Esophagus squamous epithelium (tissue), 4 donors: ENCODE results near the gene OGFR.

ENCODE experiments used
- POLR2A ChIP-seq, 4 donors: fragments of 450-650 bp; IDR thresholded peaks; one replicate each; pipeline ENCODE4 v1.6.1; 2017; ENCODE audit warnings: antibody characterized with exemption in 4 of 4, mild to moderate bottlenecking in 4 of 4, moderate library complexity in 3 of 4
- TF ChIP-seq, protein P1 (sequence below), 6 experiments: fragments of 450-650 bp in 4 of 6; fragments of 200-600 bp in 2 of 6; sonication (generic) in 2 of 6; IDR thresholded peaks; one replicate each; pipeline ENCODE4 v1.5.1; 2016 to 2019; ENCODE audit warnings: antibody characterized with exemption in 6 of 6, mild to moderate bottlenecking in 4 of 6, moderate library complexity in 4 of 6

DNA sequence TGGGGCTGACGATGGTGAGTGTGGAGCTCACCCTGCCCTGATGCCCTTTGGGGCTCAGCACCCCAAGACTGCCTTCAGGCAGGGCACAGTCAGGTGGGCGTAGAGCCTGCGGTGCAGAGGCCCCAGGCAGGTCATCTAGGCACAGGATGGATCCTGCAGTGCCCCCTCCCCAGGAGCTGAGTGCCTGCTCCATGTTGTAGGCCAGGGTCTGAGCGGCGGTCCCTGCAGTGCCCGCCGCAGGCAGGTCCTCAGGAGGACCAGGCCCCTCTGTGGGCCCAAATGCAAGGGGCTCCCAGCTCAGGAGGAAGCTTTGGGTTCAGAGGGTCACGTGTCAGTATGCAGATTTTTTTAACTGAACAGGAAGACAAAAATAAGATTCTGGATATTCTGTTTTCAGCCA is 5.6 kb upstream of the OGFR start:
- no peak for TF ChIP-seq POLR2A (IDR thresholded peaks at IDR 0.05)
- TF ChIP-seq, protein P1, sequence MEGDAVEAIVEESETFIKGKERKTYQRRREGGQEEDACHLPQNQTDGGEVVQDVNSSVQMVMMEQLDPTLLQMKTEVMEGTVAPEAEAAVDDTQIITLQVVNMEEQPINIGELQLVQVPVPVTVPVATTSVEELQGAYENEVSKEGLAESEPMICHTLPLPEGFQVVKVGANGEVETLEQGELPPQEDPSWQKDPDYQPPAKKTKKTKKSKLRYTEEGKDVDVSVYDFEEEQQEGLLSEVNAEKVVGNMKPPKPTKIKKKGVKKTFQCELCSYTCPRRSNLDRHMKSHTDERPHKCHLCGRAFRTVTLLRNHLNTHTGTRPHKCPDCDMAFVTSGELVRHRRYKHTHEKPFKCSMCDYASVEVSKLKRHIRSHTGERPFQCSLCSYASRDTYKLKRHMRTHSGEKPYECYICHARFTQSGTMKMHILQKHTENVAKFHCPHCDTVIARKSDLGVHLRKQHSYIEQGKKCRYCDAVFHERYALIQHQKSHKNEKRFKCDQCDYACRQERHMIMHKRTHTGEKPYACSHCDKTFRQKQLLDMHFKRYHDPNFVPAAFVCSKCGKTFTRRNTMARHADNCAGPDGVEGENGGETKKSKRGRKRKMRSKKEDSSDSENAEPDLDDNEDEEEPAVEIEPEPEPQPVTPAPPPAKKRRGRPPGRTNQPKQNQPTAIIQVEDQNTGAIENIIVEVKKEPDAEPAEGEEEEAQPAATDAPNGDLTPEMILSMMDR (IDR thresholded peaks at IDR 0.05) = no peak
